NT2/D1 (cell line): ENCODE results near the gene WDR7.

ENCODE experiments used
- DNase-seq: peaks from one replicate; pipeline ENCODE4 v3.0.0-alpha.2; 2011; ENCODE audit warnings: low read depth, low spot score
- H3K27me3 ChIP-seq: 2 replicates; pipeline ENCODE4 v1.6.0; 2011; ENCODE audit warnings: mild to moderate bottlenecking; ENCODE audit not compliant: insufficient read length, insufficient read depth
- H3K36me3 ChIP-seq: 2 replicates; pipeline ENCODE4 v1.6.1; 2011; ENCODE audit warnings: mild to moderate bottlenecking, low read length, mixed read lengths; ENCODE audit not compliant: insufficient read depth, insufficient read length
- H3K4me1 ChIP-seq: 2 replicates; pipeline ENCODE4 v1.5.1; 2011; ENCODE audit not compliant: insufficient read depth, insufficient read length
- H3K4me3 ChIP-seq: 2 replicates; pipeline ENCODE4 v1.5.1; 2011; ENCODE audit warnings: low read depth; ENCODE audit not compliant: insufficient read length
- H3K9ac ChIP-seq: 2 replicates; pipeline ENCODE4 v1.6.0; 2011; ENCODE audit warnings: low read depth; ENCODE audit not compliant: insufficient read length
- H3K9me3 ChIP-seq: 2 replicates; pipeline ENCODE4 v1.5.1; 2011; ENCODE audit warnings: mild to moderate bottlenecking, low read length; ENCODE audit not compliant: insufficient read depth
- SUZ12 ChIP-seq: IDR thresholded peaks from 2 replicates; pipeline ENCODE4 v1.6.1; 2011; ENCODE audit not compliant: insufficient read length, insufficient read depth; ENCODE audit errors: extremely low read depth
- YY1 ChIP-seq: IDR thresholded peaks from 2 replicates; pipeline ENCODE4 v1.6.1; 2011; ENCODE audit not compliant: insufficient read length, insufficient read depth
- ZNF274 ChIP-seq: IDR thresholded peaks from 2 replicates; pipeline ENCODE4 v1.6.1; 2011; ENCODE audit warnings: mild to moderate bottlenecking, low read depth, low read length

Gene WDR7

GRCh38 chr18:56770097-56770496 lies 118.9 kb downstream of the WDR7 start:
- DNase-seq, result no peak
- TF ChIP-seq YY1 (no peak), SUZ12 (no peak), ZNF274 (no peak)
- no peaks in the 10 kb centered on the region for H3K9me3 ChIP-seq
- H3K4me3 ChIP-seq, result no peak overlapping the region
- H3K4me1 ChIP-seq, result no peaks in the 10 kb centered on the region
- H3K36me3 ChIP-seq, result no peaks in the 10 kb centered on the region
- H3K9ac ChIP-seq, result no peak overlapping the region
- H3K27me3 ChIP-seq, result no peaks in the 10 kb centered on the region

DNA sequence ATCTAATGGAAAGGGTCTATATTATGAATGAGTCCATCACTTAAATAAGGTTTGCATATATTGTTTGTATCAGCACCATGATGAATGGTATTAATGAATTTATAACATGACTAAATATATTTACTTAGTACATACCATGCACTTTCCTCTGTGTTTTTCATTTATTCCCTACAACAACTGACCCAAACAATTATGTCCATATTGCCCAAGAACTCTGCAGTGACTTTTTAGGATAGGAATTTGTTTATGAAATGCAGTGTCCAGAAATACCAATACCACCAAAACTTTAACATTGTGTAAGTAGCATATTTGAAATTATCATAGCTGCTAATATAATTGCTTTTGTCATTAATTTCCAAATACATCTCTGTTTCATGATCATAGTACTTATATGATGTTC lies 119.7 kb downstream of the WDR7 start:
- TF ChIP-seq SUZ12 (no peak), YY1 (no peak), ZNF274 (no peak)
- no peaks in the 10 kb centered on the region for H3K36me3 ChIP-seq

GRCh38 chr18:56775701-56776100 lies 124.5 kb downstream of the WDR7 start:
- no peak overlapping the region for H3K9ac ChIP-seq
- no peak for TF ChIP-seq YY1
- TF ChIP-seq ZNF274, result no peak
- no peak for TF ChIP-seq SUZ12
- H3K27me3 ChIP-seq, result no peaks in the 10 kb centered on the region
- H3K4me3 ChIP-seq, result no peak overlapping the region
- H3K36me3 ChIP-seq, result no peaks in the 10 kb centered on the region
- no peaks in the 10 kb centered on the region for H3K4me1 ChIP-seq
- H3K9me3 ChIP-seq, result no peaks in the 10 kb centered on the region
- DNase-seq, result no peak

More for the DNA sequence above, 119.7 kb downstream of the WDR7 start:
- Histone ChIP-seq H3K27me3 (no peaks in the 10 kb centered on the region), H3K4me1 (no peaks in the 10 kb centered on the region), H3K4me3 (no peak overlapping the region), H3K9me3 (no peaks in the 10 kb centered on the region), H3K9ac (no peak overlapping the region)
- no peak for DNase-seq

DNA sequence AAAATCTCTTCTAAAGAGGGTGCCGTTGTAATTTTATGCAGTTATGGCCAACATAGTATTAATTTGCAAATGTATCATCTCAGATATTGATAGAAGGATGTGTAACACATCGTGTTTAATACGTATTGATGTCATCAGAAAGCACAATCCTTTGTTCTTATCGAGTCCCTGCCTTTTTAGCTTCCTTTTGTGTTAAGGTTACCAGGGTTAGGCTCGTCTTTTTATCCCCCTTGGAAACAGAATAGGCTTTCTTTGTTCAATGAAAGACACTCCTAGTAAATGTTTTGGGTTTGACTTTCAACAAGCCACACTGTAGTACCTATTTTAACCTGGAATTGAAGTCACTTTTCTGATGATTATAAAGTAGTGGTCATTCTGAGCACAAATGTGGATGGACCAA lies 136.2 kb downstream of the WDR7 start:
- Histone ChIP-seq H3K9me3 (no peaks in the 10 kb centered on the region), H3K4me1 (no peaks in the 10 kb centered on the region), H3K9ac (no peak overlapping the region), H3K36me3 (no peaks in the 10 kb centered on the region), H3K4me3 (no peak overlapping the region), H3K27me3 (no peaks in the 10 kb centered on the region)
- no peak for DNase-seq
- TF ChIP-seq YY1 (no peak), ZNF274 (no peak), SUZ12 (no peak)

DNA sequence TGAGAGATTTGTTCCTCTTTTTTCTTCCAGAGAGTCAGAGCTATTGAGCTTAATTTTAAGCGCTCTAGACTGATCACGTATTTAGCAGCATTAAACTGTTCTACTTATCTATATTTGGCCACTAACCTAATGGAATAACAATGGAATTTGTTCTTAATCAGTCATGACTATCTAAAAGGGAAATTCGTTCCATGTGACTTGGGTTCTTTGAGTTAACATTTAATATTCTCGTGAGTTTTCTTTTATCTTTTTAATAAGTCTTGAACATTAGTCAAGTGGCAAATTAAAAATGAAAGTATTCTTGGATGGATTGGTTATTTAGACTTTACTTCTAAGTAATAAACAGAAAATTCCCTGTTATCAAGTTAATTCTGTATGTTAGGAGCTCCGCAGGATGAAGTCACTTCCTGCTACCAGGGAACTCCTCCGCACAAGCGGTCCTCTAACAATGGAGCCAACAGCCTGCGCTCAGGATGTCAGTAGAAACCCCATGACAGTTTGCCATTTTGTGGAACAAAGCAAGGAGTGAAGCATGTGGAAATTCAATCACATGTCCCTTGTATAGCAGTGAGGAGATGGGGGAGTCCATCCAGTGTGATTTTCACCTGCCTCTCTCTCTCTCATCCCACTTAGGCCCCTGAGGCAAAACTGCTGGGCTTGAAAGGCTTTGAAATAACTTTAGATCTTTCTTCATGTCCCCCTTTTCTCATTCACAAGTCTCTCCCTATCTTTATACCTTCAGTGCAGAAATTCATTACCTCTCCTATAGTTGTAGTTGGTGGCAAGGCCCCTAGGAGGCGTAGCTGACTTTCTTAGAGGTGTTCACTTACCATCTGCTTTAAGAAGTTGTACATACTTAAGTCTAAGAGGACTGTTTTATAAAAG lies 138.1 kb downstream of the WDR7 start:
- TF ChIP-seq YY1 (no peak), ZNF274 (no peak), SUZ12 (no peak)
- H3K27me3 ChIP-seq, result no peaks in the 10 kb centered on the region
- no peaks in the 10 kb centered on the region for H3K9me3 ChIP-seq
- no peak overlapping the region for H3K4me3 ChIP-seq
- peak; percentile 33 for DNase-seq
- no peaks in the 10 kb centered on the region for H3K36me3 ChIP-seq
- H3K4me1 ChIP-seq, result no peaks in the 10 kb centered on the region
- no peak overlapping the region for H3K9ac ChIP-seq

DNA sequence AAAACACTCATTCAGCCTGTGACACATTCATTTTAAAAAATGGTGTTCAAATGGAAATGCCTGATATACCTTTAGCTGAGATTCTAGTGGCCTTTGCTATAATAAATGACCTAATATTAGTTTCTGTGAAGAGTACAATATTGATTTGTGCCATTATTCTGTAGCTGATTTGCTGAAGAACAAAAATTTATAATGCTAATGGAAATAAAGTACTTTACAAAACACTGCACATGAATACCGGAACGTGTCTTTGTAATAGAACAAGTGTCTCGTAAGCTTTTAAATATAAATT lies 138.7 kb downstream of the WDR7 start:
- no peak overlapping the region for H3K4me3 ChIP-seq
- no peaks in the 10 kb centered on the region for H3K27me3 ChIP-seq
- no peaks in the 10 kb centered on the region for H3K4me1 ChIP-seq
- no peaks in the 10 kb centered on the region for H3K36me3 ChIP-seq
- H3K9ac ChIP-seq, result no peak overlapping the region
- TF ChIP-seq SUZ12 (no peak), YY1 (no peak), ZNF274 (no peak)
- DNase-seq, result no peak
- no peaks in the 10 kb centered on the region for H3K9me3 ChIP-seq

- TF ChIP-seq YY1 (no peak), ZNF274 (no peak), SUZ12 (no peak)
- no peak overlapping the region for H3K4me3 ChIP-seq
- DNase-seq, result no peak
- H3K9me3 ChIP-seq, result no peaks in the 10 kb centered on the region
- no peaks in the 10 kb centered on the region for H3K27me3 ChIP-seq
- H3K36me3 ChIP-seq, result no peaks in the 10 kb centered on the region
- H3K4me1 ChIP-seq, result no peaks in the 10 kb centered on the region
- H3K9ac ChIP-seq, result no peak overlapping the region
These were observed 144.2 kb downstream of the WDR7 start for GRCh38 chr18:56795381-56795780.

GRCh38 chr18:56799756-56800155 lies 148.6 kb downstream of the WDR7 start:
- Histone ChIP-seq H3K9ac (no peak overlapping the region), H3K27me3 (no peaks in the 10 kb centered on the region), H3K4me3 (no peak overlapping the region), H3K4me1 (no peaks in the 10 kb centered on the region), H3K36me3 (no peaks in the 10 kb centered on the region), H3K9me3 (no peaks in the 10 kb centered on the region)
- no peak for TF ChIP-seq YY1
- no peak for TF ChIP-seq SUZ12
- DNase-seq, result no peak
